DMS 273 (cell line): ENCODE measurements around the gene NCAPH2.
"Not testable (repeated sequence)": the region's sequence is repeated elsewhere in the genome, so short reads cannot be mapped to it uniquely, and the experiment has no call there.

Source experiments
- DNase-seq: peaks from one replicate; lab custom pipeline; 2025; ENCODE audit not compliant: unreplicated experiment; lab: John Stamatoyannopoulos, UW

NCAPH2 gene

DNA sequence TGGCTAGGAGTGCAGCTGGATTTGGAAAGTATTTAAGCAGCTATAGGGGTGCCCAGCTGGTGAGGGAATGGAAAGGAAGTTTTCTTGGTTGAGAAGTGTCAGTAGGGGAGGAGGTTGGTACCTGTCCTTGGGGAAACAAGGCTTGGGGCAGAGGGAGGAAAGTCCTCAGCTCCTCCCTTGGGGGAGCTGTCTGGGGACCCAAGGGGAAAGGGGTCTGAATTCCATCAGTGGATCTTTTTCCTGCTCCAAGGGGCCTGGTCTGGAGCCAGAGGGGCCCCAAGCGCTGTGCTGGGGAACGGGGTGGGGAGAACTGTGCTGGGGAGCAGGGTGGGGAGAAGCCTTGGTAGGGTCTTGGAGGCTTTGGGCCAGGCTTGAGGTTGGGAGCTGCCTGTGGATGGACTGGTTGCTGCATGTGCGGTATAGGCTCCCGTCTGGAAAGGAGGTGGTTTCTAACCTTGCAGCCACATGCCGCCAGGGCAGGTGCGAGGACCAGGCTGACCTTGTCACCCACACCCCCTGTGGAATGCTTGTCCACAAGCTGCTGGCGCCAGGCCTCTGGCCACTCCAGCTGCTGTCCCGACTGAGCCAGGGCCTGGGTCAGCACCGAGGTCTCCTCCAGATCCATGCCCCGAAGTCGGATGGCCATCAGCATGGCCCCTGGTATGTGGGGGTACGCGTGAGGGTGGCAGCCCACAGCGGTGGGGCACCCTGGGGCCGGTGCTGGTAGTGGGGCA, 20.8 kb downstream of the NCAPH2 start:
- DNase-seq = no peak

GRCh38 chr22:50529416-50529896, 21.4 kb downstream of the NCAPH2 start:
- peak; percentile 43 for DNase-seq

DNA sequence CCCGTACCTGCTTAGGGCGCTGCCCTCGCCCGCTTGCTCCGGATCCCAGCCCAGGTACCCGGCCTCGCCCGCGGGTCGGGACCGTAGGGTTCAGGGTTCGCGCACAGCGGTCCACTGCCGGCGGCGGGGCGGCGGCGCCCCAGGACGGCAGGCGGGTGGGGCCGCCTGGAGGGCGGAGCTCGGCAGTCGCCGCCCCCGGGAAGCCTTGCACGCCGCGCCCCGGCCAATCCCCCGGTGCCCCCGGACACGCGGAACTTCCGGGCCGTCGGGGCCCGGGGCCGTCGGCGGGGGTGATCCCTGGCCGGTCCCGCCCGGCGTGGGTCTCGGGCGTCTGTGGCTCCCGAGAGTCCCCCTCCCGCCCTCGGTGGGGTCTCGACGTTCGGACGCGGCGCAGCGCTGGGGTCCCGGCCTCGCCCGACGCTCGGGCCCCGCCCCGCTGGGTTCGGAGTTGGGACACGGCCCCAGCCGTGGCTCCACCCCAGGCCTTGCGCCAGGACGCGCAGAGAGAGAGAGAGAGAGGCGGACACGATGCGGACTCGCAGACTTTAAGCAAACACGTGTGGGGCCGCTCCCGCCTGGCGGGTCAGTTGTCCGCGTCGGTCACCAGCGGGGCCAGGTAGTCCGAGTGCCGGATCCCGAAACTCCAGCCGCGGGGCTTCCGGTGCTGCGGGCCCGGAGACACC, 22.0 kb downstream of the NCAPH2 start, which contains the start of gene TYMP:
TYMP (minus strand) TSS at position 116 of the 683 bp plus-strand sequence. CDS start 303 bp downstream, outside the sequence.
- peak; percentile 63 for DNase-seq

GRCh38 chr22:50530580-50530876, 22.5 kb downstream of the NCAPH2 start:
- no peak for DNase-seq

DNA sequence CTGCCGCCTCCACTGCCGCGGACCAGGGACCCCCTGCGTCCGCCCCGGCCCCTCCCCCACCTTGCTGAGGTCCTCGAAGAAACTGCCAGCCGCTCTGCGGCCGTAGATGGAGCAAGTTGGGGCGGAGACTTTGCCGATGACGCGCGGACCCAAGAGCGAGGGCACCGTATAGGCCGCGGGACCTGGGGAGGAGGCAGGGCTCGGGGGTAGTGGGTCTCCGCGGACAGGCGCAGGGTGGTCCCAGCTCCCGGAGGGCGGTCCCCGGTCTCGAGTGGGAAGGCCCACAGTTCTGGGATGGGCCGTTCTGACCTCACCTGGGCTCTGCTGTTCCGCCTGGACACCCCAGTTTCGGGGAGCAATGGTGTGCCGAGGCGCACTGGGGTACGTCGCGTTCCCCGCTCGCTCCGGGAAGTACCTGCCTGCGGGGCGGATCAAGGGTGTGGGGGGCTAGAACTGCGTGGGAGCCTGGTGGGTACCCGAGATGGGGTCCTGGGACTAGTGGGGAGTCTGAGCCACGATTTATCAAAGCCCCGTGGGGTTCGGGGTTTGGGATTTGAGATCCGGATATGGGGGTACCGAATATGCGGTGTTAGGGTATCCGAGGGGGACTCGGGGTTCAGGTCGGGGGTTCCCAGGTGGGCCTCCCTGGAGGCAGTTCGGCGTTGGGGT, 23.0 kb downstream of the NCAPH2 start:
- DNase-seq = peak; percentile 76

DNA sequence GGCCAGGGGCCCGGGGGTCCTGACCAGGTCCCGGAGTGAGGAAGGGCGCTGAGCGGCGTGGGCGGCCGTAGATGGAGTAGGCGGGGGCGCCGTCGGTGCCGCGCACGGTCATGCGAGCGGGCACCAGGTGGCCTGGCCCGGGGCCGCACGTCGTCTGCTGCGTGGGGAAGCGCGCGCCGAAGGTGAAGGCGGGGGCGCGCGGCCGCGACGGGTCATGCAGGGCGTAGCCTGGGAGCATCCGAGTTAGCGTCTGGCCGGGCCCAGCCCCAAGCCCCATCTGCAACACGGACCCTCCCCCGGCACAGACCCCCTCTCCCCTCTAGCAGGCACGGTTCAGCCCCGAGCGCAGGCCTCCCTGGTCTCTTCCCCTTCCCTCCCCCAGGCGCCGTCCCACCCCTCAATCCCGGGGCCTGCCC, 23.5 kb downstream of the NCAPH2 start:
- DNase-seq = peak; percentile 51

GRCh38 chr22:50531962-50532674, 24.1 kb downstream of the NCAPH2 start:
- DNase-seq = peak; percentile 45

DNA sequence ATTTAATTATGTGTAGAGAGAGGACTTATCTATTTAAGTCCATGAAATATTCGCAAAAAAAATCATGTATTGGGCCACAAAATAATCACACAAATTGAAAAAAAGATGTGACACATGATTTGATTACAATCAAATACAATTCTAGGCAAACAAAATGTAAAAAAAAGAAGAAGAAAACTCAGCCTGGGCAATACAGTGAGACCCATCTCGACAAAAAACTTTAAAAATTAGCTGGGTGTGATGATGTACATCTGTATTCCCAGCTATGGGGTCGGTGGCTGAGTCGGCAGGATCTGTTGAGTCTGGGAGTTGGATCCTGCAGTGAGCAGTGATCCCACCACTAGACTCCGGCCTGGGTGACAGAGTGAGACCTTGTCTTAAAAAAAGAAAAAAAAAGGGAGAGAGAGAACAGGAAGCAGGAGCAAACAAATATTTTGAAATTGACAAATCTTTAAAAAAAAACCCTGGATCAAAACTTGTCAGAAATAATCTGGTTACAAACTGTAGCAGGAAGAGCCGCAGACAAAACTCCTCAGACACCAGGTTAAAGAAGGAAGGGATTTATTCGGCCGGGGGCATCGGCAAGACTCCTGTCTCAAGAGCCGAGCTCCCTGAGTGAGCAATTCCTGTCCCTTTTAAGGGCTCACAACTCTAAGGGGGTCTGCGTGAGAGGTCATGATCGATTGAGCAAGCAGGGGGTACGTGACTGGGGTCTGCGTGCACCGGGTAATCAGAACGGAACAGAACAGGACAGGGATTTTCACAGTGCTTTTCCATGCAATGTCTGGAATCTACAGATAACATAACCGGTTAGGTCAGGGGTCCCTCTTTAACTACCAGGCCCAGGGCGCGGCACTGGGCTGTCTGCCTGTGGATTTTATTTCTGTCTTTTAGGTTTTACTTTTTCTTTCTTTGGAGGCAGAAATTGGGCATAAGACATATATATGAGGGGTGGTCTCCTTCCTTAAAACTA, 25.1 kb downstream of the NCAPH2 start:
- DNase-seq = no peak

- not testable (repeated sequence) for DNase-seq
Measured at GRCh38 chr22:50533856-50534711, 26.1 kb downstream of the NCAPH2 start.

DNA sequence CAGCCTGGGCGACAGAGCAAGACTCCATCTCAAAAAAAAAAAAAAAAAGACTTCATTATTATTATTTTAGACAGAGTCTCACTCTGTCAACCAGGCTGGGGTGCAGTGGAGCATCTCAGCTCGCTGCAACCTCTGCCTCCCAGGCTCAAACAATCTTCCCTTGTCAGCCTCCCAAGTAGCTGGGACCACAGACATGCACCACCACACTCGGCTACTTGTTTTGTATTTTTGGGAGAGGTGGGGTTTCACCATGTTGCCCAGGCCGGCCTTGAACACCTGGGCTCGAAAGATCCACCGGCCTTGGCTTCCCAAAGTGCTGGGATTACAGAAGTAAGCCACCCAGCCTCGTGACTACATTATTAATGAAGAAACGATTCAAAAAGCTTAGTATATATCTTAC, 27.1 kb downstream of the NCAPH2 start:
- no peak for DNase-seq

DNA sequence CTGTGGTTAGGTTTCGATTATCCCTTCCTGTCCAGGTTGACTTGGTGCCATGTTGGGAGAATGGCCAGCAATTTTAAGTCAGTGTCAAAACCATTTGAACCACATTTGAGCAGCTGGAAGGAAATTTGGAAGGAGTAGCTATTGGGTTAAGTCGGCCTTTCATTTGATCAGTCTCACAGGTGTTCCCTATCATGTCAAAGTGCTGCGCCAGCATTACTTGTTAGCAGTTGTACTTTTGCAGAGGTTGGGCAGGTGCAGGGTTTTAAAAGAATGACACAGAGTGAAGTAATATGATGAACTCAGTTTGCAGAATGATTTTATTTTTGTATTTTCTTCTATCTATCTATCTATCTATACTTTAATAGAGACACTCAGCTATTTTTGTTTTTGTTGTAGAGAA, 28.2 kb downstream of the NCAPH2 start:
- DNase-seq = no peak

DNA sequence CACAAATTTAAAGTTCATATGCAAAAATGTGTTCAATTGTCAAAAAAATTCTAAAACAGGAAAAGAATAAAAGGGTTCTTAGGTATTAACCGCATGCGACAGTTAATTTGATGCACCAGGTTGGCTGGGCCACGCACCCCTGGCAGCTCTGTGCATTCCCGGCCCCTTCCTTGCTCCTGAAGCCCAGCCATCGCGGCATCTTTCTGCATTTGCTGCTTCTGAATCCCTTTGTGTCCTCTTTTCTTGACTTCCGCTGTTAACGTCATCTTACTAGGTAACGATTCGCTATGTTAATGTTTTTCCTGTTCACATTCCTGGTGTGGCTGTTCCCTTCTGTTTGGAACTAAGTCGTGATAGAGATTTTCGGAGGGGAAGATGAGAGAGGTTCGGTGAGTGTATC, 29.7 kb downstream of the NCAPH2 start:
- no peak for DNase-seq

DNA sequence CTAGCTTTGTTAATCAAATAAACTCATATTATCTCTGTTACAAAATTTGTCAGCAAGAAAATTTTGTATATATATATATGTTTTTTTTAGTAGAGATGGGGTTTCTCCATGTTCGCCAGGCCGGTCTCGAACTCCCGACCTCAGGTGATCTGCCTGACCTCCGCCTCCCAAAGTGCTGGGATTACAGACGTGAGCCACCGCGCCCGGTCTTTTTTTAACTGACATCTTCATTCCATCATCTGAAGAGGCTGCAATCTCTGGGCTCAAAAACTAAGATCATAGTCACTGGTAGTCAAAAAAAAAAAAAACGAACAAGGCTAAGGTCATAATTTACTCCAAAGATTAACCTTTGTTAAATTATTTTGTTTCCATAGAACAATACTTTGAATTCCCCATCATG, 32.4 kb downstream of the NCAPH2 start:
- no peak for DNase-seq

DNA sequence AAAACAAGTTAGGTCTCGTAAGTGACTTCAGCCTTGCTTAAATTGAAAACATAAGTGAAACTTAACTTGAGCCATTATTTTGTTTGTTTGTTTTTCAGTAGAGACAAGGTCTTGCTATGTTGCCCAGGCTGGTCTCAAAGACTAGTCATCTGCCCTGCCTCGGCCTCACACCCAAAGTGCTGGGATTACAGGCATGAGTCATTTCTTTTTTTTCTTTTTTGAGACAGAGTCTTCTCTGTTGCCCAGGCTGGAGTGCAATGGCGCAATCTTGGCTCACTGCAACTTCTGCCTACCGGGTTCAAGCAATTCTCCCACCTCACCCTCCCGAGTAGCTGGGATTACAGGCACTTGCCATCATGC, 33.6 kb downstream of the NCAPH2 start:
- DNase-seq = not testable (repeated sequence)

GRCh38 chr22:50542416-50542927, 34.4 kb downstream of the NCAPH2 start:
- no peak for DNase-seq

GRCh38 chr22:50544078-50544745, 36.2 kb downstream of the NCAPH2 start:
- peak; percentile 88 for DNase-seq

GRCh38 chr22:50544746-50545253, 36.8 kb downstream of the NCAPH2 start:
- DNase-seq = no peak
